ENCODE data around the gene MAMDC2. TPM values are rescaled to one million over a fixed set of nuclear protein-coding genes. Genes with fewer than 3 reads are reported as not detected.

Gene MAMDC2
- total and polyA plus RNA-seq, 8 donors, result 6.1 to 23.6 (median 7.6) TPM

DNA sequence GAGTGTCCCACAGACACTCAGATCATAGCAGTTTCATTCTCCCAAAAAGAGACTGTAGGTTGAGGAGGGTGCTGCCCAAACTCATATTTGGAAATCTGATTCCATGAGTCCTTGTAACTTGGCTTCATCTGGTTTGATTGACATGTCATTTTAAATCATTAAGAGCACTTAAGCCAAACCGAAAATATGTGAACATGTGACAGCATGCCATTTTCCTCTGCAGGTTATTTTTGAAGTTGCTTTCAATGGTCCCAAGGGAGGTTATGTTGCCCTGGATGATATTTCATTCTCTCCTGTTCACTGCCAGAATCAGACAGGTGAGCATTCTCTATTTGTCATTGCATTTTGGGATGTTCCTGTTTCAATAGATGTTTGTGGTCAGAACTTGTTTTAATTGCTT is 87.6 kb downstream of the MAMDC2 start:
- intact Hi-C loops (cut with DNase I), result no loop called here
- ATAC-seq (peak; percentile 33), DNase-seq (no peak)
- Histone ChIP-seq H3K36me3 (no peaks in the 10 kb centered on the region), H3K27ac (no peak overlapping the region), H3K4me3 (no peak overlapping the region), H3K4me1 (peaks cover 0 to 3% of the 10 kb centered on the region in 2 donors), H3K27me3 (no peaks in the 10 kb centered on the region), H3K9me3 (no peaks in the 10 kb centered on the region)
- no peak for TF ChIP-seq CTCF (IDR thresholded peaks at IDR 0.05)

DNA sequence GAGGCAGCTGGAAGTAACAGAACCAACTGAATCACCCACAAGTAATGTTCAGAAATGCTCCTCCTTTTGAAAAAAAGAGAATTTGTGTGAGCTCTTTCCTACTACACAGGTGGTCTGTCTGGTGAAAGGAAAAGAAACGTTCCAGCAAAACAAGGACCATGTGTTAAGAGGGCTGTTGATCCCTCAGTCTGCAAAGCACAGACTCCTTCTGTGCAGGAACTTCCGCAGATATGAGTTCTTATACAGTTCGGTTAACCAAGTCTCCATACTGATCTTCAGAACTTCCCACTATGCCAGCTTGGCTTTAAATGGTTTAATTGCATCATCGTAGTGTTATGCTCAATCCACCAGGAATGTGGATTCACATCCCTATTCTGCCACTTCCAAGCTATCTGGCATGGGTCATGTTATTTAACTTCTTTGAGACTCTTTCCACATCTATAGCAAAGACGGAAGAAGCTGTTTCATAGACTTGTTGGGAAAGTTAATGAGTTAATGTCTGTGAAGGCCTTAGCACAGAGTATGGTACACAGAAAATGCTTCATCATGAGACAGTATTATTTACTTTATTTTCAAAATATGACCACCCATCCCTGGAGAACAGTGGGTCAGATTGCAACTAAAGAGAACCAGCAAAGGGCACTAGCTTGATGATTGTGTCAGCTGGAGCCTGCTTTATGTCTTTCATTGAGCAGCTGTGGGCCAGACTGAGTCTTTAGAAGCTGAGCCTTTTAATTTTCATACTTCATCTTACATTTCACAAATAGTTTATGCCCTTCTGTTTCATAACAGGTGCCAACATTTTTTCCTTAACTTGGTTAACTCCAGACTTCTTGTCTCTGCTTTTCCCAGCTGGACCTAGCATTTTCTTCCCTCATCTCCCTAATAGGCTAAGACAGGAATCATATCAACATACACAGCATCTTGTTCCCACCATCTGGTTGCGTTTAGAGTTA is 89.9 kb downstream of the MAMDC2 start:
- Histone ChIP-seq H3K27ac (no peak overlapping the region), H3K9me3 (no peaks in the 10 kb centered on the region), H3K36me3 (no peaks in the 10 kb centered on the region), H3K4me3 (no peak overlapping the region), H3K27me3 (no peaks in the 10 kb centered on the region), H3K4me1 (no peaks in the 10 kb centered on the region)
- DNase-seq (no peak), ATAC-seq (no peak)
- intact Hi-C loops (cut with DNase I), result no loop called here
- TF ChIP-seq CTCF (IDR thresholded peaks at IDR 0.05), result no peak

GRCh38 chr9:70134360-70134759 is 90.7 kb downstream of the MAMDC2 start:
- Histone ChIP-seq H3K27ac (no peak overlapping the region), H3K4me1 (no peaks in the 10 kb centered on the region), H3K27me3 (no peaks in the 10 kb centered on the region), H3K4me3 (no peak overlapping the region), H3K9me3 (no peaks in the 10 kb centered on the region), H3K36me3 (no peaks in the 10 kb centered on the region)
- DNase-seq (no peak), ATAC-seq (no peak)
- no peak for TF ChIP-seq CTCF (IDR thresholded peaks at IDR 0.05)
- intact Hi-C loops (cut with DNase I), result no loop called here

GRCh38 chr9:70135176-70135575 is 91.5 kb downstream of the MAMDC2 start:
- intact Hi-C loops (cut with DNase I), result no loop called here
- H3K27ac ChIP-seq, result no peak overlapping the region
- no peak for TF ChIP-seq CTCF (IDR thresholded peaks at IDR 0.05)
- ATAC-seq, result no peak
- no peaks in the 10 kb centered on the region for H3K36me3 ChIP-seq
- H3K4me3 ChIP-seq, result no peak overlapping the region
- H3K27me3 ChIP-seq, result no peaks in the 10 kb centered on the region
- H3K9me3 ChIP-seq, result no peaks in the 10 kb centered on the region
- H3K4me1 ChIP-seq, result no peaks in the 10 kb centered on the region
- no peak for DNase-seq

DNA sequence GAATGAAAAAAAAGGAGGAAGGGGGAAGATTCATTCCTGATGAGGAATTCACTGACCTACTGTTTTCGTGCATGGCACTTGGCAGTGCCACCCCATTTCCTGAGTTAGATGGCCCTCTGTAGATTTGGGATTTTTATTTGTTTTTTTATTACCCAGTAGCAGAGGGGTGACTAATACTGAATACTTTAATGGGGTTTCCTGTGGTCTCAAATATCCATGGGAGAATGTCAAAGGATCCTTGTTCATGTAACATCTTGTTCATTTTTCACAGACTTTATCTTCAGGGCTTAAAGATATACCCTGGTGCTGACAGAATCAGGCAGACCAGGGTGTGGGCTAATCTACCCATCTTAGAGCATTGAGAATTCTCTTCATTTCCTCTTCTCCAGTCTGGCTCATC is 93.0 kb downstream of the MAMDC2 start:
- Histone ChIP-seq H3K9me3 (no peaks in the 10 kb centered on the region), H3K36me3 (no peaks in the 10 kb centered on the region), H3K4me3 (no peak overlapping the region), H3K27me3 (no peaks in the 10 kb centered on the region), H3K4me1 (no peaks in the 10 kb centered on the region), H3K27ac (no peak overlapping the region)
- intact Hi-C loops (cut with DNase I), result no loop called here
- no peak for ATAC-seq
- DNase-seq, result no peak
- TF ChIP-seq CTCF (IDR thresholded peaks at IDR 0.05), result no peak

Measured in left lung (tissue), 10 donors.